HTERT RPE-1 (cell line): ENCODE results near the gene AK5.

Experiments used
- in situ Hi-C: fragments of 300-500 bp; cut with MboI; formaldehyde crosslinking; loops from 4 replicates; pipeline ENCODE4 v1.14.3; 2020; ENCODE audit warnings: low sequenced_read_pairs

Gene AK5

GRCh38 chr1:77583483-77583882, 301.7 kb downstream of the AK5 start:
- in situ Hi-C loops, result no loop called here

- in situ Hi-C loops, result no loop called here
Observed at GRCh38 chr1:77584884-77585283, 303.1 kb downstream of the AK5 start.

GRCh38 chr1:77585610-77586314, 303.9 kb downstream of the AK5 start:
- in situ Hi-C loops, result no loop called here

DNA sequence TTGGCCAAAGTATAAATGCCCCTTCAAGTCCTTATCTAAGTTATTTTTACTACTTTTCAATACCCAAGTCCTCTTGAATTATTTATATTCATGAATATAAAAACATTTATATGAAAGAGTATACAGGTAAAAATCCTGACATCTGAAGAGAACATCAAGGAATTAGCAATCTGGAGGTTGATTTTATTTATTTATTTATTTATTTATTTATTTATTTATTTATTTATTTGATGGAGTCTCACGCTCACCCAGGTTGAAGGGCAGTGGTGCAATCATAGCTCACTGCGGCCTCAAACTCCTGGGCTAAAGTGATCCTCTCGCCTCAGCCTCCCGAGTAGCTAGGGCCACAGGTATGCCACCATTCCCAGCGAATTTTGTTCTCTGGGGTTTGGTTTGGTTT, 307.4 kb downstream of the AK5 start:
- in situ Hi-C loops, result no loop called here

DNA sequence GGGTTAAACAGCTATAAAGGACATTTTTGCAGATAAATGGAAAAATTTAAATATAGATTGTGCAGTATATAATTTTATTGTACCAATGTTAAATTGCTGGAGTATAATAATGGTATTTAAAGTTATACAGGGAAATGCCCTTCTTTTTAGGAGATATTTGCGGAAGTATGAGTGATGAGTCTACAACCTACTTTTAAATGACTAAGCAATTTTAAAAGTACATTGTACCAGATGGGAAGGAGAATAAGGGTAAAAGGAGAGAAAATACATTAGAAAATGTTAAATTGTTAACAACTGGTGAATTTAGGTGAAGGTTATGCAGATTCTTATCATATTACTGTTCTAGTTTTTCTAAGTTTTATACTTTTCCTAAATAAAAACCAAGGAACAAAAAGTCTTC, 308.8 kb downstream of the AK5 start:
- in situ Hi-C loops, result no loop called here

DNA sequence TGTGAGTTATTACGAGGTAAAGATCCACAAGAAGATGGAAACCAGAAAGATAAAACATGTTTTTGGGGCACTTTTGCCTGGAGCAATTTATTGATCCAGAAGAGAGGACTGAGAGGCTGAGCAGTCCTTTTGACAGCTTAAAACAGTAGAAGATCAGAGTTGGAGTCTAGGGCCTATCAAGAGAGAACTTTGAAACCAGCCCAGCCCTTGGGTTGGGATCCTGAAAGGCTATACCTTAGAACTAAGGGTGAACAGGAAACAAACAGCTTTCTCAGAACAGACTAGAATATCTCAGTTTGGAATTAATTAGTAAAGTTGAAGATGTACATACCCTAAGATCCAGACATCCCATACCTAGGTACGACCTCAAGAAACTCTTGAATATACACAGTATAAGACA, 311.1 kb downstream of the AK5 start:
- in situ Hi-C loops, result no loop called here

DNA sequence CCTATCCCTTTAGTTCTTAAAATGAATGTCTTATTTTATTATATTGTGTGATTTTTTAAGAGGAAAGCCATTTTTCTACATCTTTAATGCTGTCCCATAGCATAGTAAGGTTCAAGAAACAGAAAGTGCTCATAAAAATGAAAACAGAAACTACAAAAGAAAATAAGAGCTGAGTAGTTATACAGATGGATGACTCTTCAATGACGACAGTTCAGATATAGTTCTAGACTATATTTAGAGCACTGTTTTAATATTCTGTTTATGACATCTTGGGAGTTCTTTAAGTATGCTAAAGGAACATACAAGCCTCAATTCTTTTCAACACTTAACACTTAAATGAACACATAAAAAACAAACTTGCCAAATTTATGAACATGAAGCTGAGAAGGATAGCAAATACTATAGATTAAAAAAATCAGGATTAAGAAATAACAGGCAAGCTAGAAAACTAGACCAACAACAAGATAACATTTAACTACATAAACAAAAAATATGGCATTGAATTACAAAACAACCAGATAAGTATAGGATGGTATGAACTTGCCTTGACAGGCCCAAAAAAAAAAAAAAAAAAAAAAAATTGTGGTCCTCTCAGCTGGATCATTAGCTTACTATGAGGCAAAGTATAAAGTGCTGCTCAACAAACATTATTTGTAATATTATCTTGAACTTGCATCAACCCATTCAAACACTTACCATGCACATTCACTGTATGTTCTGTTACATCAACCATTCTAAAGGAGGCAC, 312.7 kb downstream of the AK5 start:
- in situ Hi-C loops, result no loop called here

DNA sequence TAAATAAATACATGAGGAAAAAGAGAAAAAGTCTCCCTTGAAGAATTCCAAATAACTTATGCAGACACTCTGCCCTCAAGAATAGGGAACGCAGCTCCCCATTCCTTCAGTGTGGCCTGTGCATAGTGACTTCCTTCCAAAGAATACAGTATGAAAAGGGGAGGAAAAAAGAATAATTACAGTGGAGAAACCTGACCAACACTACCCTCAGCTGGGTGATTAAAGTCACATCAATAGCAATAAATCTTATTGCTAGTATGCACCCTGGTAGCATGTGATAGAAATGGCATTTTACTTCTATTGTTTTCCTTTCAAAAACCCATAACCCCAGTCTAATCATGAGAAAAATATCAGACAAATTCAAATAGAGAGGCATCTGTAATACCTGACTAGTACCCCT, 315.5 kb downstream of the AK5 start:
- in situ Hi-C loops, result no loop called here

- in situ Hi-C loops, result no loop called here
Observed at GRCh38 chr1:77605246-77606026, 323.6 kb downstream of the AK5 start.

- in situ Hi-C loops, result no loop called here
Observed at GRCh38 chr1:77608893-77609292, 327.1 kb downstream of the AK5 start.
